ENCODE results near the gene RHEX.
"Not testable (repeated sequence)": the region's sequence is repeated elsewhere in the genome, so short reads cannot be mapped to it uniquely, and the experiment has no call there.

The RHEX gene

DNA sequence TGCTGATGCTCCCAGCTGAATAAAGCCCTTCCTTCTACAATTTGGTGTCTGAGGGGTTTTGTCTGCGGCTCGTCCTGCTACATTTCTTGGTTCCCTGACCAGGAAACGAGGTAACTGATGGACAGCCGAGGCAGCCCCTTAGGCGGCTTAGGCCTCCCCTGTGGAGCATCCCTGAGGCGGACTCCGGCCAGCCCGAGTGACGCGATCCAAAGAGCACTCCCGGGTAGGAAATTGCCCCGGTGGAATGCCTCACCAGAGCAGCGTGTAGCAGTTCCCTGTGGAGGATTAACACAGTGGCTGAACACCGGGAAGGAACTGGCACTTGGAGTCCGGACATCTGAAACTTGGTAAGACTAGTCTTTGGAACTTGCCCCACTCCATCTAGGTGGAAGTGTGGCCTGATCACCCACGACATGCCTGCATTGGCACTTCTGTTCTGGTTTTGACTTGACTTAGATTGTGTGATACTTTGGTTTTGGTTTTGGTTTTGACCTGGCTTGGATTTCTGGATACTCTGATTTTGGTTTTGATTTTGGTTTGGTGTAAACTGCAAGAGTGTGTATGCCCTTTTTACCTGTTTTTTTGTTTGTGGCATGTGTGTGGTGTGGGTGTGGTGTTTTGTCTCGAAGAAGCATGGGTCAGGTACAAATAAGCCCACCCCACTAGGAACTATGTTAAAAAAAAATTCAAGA lies at the start of gene RHEX:
Gene RHEX (plus strand): TSS at position 255 of the 692 bp plus-strand sequence. CDS start 44,656 bp downstream, outside the sequence.
- not testable (repeated sequence) for DNase-seq

- DNase-seq: no peak
Observed at GRCh38 chr1:206003854-206004800, 48.8 kb upstream of the RHEX start.

- DNase-seq: no peak
Observed at GRCh38 chr1:206004826-206005225, 48.1 kb upstream of the RHEX start.

GRCh38 chr1:206005234-206005633 lies 47.7 kb upstream of the RHEX start:
- DNase-seq: no peak

DNA sequence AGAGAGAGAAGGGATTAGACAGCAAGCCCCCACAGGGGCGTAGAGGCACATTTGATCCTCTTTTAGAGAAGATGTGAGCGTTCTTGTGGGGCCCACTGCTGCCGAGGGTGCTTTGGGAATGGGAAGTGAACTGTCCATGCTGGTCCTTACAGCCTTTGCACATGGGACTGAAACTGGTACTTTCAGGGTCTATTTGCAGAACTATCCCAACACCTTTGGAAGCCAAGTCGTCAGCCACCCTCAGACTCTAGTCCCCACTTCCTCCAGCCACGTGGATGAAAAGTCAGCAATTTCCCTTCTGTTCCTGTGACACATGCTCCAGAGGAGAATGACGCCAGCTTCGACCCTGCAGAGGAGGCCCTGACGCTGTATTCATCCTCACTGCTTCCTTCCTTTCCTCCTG lies 47.2 kb upstream of the RHEX start:
- DNase-seq: no peak

DNA sequence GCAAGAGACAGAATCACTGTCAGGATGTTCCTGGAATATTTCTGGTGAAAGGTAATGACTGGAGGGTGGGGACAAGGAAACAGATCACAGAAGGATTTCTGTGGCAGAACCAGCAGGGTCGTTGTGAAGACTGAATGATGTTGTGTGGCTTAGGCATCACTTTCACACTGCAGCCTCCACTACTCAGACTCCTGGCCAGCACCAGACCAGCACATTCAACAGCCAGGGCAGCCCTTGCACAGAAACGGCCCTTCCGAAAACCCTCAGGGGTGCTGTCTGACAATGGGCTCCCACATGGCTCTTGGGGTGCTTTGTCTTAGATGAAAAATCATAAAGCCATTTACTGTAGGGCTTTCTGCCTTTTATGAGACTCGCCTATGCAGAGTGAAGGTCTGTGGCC lies 46.0 kb upstream of the RHEX start:
- no peak for DNase-seq

- no peak for DNase-seq
Observed at GRCh38 chr1:206010060-206010459, 42.9 kb upstream of the RHEX start.

DNA sequence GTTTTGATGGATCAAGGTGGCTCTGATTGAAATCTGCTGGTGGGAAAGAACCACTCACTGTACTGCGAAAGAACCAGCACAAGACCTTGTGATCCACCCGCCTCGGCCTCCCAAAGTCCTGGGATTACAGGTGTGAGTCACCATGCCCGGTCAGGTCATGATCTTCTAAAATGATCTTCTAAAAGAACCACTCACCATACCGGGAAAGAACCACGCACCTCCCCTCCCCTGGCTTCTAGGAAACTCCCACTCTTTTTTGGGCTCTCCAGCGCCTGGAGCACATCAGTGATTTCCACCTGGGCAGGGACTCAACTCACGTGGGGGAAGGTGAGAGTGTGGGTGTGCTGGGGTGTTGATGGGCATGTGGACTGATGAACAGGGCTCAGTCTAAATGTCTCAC lies 41.9 kb upstream of the RHEX start:
- no peak for DNase-seq

DNA sequence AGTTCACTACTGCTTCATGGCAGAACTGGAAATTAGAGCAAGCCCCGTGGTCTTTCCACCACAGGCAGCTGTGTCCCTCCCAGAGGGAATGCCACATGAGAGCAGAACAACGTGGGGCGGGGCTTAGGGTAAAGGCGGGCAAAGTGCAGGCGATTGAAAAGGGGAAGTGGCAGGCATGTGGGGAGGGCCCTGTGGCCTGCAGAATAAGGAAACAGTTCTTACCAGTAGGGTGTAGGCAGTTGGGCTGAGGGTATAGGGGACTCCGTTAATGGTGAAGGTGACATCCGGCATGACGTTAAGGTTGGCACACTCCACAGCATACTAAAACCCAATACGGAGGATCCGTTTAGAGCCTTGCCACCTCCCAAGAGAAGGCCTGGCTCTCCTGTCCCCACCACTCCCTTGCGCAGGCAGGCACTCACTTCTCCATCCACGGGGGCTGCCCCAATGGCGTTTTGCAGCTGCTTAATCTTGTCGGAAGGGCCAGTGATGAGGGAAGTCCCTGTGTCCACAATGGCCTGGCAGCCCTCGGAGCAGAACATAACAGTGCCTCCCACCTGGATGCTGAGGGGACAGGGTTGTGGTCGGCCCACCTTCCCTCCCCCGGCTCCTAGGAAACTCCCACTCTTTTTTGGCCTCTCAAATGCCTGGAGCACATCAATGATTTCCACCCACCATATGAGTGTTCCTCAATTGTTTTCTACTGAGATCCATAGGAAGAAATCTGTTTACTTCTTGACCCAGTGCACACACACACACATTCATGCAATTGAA lies 40.7 kb upstream of the RHEX start:
- no peak for DNase-seq

DNA sequence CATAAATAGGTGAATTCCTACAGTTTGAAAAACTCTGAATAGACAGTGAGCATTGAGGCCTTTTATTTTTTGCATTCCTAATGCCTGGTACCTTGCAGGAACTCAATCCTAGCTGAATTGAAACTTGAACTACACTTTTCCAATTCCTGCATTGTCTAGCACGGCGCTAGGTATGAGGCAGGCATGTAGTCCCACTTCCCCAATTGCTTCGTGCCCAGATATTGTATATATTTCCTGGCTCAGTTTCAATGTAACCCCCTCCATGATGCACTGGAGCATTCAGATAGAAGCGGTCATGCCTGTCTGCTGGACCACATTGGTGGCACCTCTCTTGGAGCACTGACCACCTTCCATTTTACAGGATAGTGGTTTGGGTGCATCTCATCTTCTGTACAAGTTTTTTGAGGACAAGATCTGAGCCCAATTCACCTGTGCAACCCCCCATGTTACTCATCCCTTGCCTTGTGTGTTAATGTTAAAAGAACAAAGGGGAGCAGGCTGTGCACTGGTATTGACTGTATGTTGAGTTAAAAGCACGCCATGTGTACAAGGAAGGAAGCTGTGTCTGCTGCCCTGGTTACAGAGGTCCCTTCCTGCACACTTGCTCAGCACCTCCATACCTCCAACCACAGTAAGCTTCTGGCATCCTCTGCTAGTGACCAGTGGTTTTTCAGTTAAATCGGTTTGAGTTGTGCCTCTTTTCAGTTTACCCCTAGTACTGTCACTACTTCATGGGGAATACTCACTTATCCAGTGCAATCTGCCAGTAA lies 39.8 kb upstream of the RHEX start:
- DNase-seq: no peak

GRCh38 chr1:206014601-206015000 lies 38.4 kb upstream of the RHEX start:
- DNase-seq: no peak

GRCh38 chr1:206015071-206015470 lies 37.9 kb upstream of the RHEX start:
- no peak for DNase-seq

GRCh38 chr1:206020393-206021007 lies 32.5 kb upstream of the RHEX start:
- DNase-seq: no peak

- DNase-seq: no peak
Observed at GRCh38 chr1:206021008-206021625, 31.9 kb upstream of the RHEX start.

GRCh38 chr1:206021626-206022365 lies 31.2 kb upstream of the RHEX start:
- peak; percentile 72 for DNase-seq

GRCh38 chr1:206022766-206023165 lies 30.2 kb upstream of the RHEX start:
- no peak for DNase-seq

DNA sequence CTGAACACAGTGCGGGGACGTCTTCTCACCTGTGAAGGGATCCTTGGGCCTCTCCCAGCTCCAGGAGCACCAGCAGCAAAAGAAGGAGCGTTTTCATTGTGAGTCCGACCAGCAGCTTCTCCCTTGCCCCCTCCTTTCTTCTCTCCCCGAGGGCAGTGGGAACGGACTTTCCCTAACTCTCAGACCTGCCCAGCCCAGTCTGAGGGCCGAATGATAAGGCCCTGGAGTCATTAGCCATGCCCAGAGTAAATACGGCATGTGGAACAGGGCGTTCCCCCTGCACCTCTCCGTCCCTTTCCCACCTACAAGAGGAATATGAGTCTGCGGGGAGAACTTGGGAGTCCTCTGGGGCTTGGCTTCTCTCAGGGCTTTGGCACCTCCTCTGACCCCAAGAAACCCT lies 29.3 kb upstream of the RHEX start, which contains the start of gene CTSE:
Gene CTSE (minus strand): TSS at position 201 of the 400 bp plus-strand sequence. CDS start 104 bp downstream, at position 97.
- no peak for DNase-seq

DNA sequence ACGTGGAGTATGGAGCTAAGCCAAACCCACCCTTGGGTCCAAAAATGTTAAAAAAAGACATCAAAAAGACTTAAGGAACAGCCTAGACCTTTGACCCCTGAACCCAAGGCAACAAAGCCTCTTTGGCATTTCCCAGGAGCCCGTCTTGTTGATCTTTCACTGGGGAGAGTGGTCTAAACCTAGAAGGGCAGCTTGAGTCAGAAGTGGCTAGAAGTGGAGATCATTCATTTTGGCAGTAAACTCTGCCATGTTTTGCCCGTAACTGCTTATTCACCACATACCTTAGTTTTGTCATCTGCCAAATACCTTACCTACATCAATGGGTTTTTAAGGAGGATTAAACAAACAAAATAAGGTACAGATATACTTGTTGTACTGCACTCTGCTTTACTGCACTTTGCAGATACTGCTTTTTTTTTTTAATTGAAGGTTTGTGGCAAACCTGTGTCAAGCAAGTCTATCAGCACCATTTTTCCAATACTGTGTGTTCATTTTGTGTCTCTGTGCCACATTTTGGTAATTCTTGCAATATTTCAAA lies 27.6 kb upstream of the RHEX start:
- DNase-seq: no peak

- DNase-seq: no peak
Observed at GRCh38 chr1:206029484-206029883, 23.5 kb upstream of the RHEX start.

DNA sequence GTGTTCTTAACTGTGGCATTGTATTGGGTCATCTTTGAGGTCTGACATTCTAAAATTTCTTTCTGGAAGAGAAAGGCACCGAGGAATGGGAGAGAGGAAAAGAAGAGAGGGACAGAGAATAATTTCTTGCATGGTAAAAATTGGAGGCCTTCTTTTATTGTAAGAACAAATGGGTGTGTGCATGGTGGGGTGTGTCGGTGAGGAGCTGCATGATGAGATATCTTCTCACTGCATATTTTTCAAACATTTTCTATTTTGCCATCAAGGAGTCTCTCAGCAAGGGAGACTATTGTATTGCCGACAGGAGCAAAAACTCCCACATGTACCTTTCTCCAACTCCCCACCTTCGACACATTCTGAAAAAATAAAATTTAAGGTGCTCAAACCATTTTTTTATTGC lies 22.8 kb upstream of the RHEX start:
- no peak for DNase-seq

All from EL (cell line).